Hematopoietic multipotent progenitor cell (in vitro differentiated cells): Measurements from ENCODE around the gene AMPD2. TPM values are rescaled to one million over a fixed set of nuclear protein-coding genes. Genes with fewer than 3 reads are reported as not detected.
A peak's percentile ranks its signal among the peaks of the same experiment; 100 is the strongest.

Source experiments
- DNase-seq, 3 donors: peaks; one replicate each; pipeline ENCODE4 v3.0.0-alpha.2; 2011 to 2015; ENCODE audit warnings: low read depth in 2 of 3, low spot score in 2 of 3
- total RNA-seq: library from RNA; depleted of rRNA; stranded (reverse); fragments of >200 nt; gene quantifications from one replicate; pipeline ENCODE4 v1.2.3, GENCODE V29; 2012

AMPD2 gene
- total RNA-seq, 1 donor, result 259 TPM

- DNase-seq, result peak in 2 of 3 donors; percentile 79 to 91
Measured at GRCh38 chr1:109615879-109616278, 3.8 kb upstream of the AMPD2 start.

GRCh38 chr1:109616391-109616790 lies 3.2 kb upstream of the AMPD2 start:
- DNase-seq, result no peak

- DNase-seq, result no peak
Measured at GRCh38 chr1:109617291-109617801, 2.3 kb upstream of the AMPD2 start.

GRCh38 chr1:109618661-109619575 lies 719 bp upstream of the AMPD2 start:
- DNase-seq, result no peak

GRCh38 chr1:109620401-109620791 lies 759 bp downstream of the AMPD2 start:
- no peak for DNase-seq

GRCh38 chr1:109620841-109621286 lies 1.2 kb downstream of the AMPD2 start:
- peak; percentile 79 to 99 (median 98) for DNase-seq

- DNase-seq, result no peak
Measured at GRCh38 chr1:109621379-109622136, 1.9 kb downstream of the AMPD2 start.

GRCh38 chr1:109622137-109622892 lies 2.7 kb downstream of the AMPD2 start:
- DNase-seq, result no peak

- DNase-seq, result no peak
Measured at GRCh38 chr1:109622895-109623294, 3.3 kb downstream of the AMPD2 start.

- DNase-seq, result peak in 1 of 3 donors; percentile 49
Measured at GRCh38 chr1:109623601-109624161, 4.0 kb downstream of the AMPD2 start.

GRCh38 chr1:109624201-109625010 lies 4.8 kb downstream of the AMPD2 start:
- peak in 1 of 3 donors; percentile 60 for DNase-seq

- no peak for DNase-seq
Measured at GRCh38 chr1:109625176-109625575, 5.5 kb downstream of the AMPD2 start.

- DNase-seq, result no peak
Measured at GRCh38 chr1:109625601-109626560, 6.2 kb downstream of the AMPD2 start.

- DNase-seq, result no peak
Measured at GRCh38 chr1:109626682-109627408, 7.2 kb downstream of the AMPD2 start.

- no peak for DNase-seq
Measured at GRCh38 chr1:109627692-109628399, 8.2 kb downstream of the AMPD2 start.

- no peak for DNase-seq
Measured at GRCh38 chr1:109628540-109629321, 9.1 kb downstream of the AMPD2 start.
